DMS153 treated with DMSO at 0.1 percent for 48 hours (cell line): ENCODE results near the gene CADM4.
"Not testable (repeated sequence)": the region's sequence is repeated elsewhere in the genome, so short reads cannot be mapped to it uniquely, and the experiment has no call there.

Source experiments
- DNase-seq: peaks from one replicate; lab custom pipeline; 2025; ENCODE audit not compliant: unreplicated experiment; lab: John Stamatoyannopoulos, UW

CADM4 gene

DNA sequence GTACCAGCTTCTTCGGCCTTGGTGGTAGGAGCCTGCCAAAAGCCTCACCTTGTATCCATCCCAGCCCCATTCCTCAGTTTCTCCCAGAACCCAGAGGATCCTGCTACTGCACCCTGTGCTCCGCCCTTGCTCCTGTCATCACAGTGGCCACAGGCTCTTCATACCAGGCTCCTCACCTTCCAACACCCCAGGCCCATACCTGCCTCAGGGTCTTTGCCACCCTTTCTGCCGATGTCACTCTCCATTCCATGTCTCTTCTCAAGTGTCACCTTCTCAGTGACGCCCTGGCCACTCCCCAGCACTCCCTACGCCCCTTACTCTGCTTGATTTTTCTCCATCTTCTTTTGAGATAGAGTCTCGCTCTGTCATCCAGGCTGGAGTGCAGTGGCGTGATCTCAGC is 29.8 kb downstream of the CADM4 start:
- DNase-seq, result no peak

DNA sequence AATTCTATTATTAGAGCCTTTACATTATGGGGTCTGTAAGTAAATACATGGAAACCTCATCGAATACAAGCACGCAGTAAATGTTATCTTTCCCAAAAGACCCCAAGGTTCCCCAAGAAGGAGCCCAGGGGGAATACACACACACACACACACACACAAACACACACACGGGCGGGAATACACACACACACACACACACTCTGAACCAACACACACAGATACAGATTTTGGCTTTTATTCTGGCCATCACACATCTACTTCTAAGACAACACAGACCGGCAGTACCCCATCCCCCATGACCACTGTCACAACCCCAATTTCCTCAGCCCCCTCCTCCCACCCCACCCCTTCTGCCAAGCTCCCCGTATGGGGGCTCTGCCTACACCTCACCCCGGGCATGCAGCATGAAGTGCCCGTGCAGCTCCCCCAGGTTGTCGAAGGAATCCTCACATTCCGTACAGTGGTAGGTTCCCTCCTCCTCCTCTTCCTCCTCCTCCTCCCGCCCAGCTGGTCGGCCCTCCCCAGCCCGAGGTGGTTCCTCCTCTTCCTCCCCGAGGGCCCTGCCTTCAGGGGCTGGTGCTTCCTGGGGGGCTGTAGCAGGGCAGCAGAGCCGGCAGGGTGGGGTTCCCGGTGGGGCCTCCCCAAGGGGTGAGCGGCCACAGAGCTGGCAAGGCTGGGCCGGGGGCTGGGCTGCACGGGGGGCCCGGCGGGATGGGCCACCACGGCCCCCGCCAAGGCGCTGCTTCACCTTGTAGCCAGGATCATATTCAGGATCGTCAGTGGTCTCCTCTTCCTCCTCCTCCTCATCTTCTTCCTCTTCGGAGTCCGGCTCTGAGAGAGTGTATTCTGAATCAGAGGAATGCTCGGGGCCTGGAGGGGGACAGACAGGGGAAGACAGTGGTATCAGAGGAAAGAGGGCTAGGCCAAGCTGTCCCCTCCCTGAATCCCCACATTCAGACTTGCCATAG is 32.1 kb downstream of the CADM4 start:
- DNase-seq, result no peak

DNA sequence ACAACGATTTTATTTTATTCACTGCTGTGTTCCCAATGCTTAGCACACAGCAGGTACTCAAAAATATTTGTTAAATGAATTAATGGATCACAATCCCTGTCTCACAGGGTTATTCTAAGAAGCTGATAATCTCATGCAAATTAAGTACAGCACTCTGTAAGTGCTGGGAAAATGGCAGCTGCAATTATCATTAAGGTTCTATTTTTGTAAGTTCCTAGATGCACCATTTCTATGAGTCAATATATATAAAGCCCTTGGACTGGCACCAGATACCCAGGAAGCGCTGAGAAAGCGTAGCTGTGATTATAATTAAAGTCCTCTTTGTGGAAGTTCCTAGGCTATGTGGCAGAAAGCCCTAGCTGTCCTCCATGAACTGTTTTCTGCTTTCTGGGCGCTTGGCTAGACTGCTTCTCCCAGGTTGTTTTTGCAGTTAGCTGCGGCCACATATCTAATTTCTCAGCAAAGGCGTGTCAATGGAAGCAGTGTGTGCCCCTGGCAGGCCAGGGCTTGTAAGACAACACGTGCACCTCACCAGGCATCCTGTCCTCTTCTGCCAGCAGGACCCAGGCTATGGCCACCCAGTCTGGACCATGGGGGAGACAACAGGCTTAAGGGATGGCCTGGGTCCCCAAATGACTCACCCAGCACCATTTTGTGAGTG is 33.0 kb downstream of the CADM4 start:
- no peak for DNase-seq

DNA sequence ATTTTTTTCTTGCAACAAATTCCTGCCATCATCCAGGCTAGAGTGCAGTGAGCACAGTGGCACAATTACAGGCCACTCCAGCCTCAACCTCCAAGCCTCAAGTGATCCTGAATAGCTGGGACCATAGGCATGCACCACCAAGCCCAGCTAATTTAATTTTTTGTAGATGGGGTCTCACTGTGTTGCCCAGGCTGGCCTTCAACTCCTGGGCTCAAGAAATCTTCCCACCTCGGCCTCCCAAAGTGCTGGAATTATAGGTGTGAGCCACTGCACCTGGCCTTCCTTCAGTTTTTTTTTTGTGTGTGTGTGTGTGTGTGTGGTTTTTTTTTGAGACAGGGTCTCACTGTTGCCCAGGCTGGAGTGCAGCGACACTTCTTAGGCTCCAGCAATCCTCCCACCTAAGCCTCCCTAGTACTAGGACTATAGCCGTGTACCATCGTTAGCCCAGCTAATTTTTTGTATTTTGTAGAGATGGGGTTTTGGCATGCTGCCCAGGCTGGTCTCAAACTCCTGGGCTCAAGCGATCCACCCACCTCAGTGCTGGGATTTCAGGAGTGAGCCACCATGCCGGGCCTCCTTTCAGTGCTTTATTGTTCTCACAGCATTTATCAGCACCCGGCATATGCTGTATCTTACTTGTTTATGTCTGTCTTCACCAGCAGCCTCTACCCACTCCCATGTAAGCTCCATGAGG is 33.6 kb downstream of the CADM4 start:
- no peak for DNase-seq

DNA sequence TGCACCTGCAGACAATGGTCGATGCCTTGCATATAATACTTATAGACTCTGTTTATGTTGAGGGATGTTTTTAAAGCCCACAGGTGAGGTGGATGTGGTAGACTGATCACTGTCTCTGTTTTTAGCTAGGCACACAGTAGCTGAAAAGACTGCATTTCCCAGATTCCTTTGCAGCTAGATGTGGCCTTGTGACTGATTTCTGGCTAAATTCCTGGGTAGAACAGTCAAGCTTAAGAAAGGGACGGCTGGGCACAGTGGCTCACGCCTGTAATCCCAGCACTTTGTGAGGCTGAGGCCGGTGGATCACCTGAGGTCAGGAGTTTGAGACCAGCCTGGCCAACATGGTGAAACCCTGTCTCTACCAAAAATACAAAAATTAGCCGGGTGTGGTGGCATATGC is 39.3 kb downstream of the CADM4 start:
- not testable (repeated sequence) for DNase-seq

DNA sequence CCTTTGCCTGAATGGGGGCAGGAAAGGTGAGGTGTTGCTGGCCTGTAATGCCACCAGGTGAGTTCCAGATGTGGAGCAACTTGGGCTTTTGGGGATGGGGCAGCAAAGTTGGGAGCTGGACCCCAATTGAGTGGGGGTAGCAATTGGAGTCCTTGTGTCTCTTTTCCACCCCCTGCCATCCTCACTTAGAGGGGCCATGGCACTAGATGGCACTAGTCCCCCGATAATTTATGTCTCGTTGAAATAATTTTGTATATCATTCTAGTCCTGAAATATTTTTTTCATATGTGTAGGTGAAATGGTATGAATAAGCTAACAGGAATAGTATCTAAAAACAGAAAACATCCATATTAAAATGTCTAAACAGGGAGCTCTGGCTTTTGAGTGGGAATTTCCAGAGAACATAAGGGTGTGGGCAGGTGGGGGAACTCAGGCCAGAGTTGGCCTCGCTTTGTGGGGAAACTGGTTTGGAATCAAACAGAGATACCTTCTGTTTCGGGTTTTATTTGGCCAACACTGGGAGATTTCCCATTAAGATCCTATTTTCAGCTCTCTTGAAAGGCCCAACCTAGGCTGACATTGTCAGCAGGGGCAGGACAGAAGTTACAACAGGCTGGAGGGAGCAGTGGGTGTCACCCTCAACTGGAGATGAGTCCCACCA is 39.9 kb downstream of the CADM4 start:
- DNase-seq, result no peak

DNA sequence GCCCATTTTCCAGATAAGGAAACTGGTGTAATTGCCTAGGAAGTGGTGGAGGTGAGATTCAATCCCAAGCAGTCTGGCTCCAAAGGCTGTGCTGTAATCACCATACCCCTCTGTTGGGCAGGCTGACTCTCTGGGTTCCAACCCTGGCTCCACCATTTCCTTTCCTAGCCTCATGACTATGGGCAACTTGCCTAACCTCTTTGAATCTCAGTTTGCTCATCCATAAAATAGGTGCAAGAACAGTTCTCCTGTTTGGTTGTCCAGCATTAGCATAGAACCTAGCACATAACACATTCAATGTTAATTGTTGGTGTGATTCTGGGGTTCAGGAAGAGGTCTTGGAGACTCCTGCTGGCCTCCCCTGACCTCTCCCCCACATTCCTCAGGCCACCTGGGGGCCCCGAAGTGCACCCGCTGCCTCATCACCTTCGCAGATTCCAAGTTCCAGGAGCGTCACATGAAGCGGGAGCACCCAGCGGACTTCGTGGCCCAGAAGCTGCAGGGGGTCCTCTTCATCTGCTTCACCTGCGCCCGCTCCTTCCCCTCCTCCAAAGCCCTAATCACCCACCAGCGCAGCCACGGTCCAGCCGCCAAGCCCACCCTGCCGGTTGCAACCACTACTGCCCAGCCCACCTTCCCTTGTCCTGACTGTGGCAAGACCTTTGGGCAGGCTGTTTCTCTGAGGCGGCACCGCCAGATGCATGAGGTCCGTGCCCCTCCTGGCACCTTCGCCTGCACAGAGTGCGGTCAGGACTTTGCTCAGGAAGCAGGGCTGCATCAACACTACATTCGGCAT is 41.0 kb downstream of the CADM4 start:
- DNase-seq, result no peak

DNA sequence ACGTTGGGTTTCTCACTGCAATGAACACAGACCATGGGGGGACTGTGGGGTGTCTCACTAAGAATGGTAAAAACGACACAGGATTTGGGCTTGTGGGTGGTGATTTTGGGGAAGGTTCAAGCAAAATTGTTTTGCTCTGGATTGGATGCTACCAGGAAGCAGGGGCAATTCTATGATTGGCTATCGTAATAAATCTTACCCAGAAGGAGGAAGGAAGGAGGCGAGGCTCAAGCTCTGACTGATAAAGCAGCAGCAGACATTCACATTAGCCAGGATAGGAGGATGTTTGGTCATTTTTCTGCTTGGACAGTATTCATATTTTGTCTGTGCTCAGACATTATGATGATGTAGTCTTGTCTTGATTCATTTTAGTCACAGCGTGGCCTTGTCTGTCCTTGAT is 41.8 kb downstream of the CADM4 start:
- no peak for DNase-seq

DNA sequence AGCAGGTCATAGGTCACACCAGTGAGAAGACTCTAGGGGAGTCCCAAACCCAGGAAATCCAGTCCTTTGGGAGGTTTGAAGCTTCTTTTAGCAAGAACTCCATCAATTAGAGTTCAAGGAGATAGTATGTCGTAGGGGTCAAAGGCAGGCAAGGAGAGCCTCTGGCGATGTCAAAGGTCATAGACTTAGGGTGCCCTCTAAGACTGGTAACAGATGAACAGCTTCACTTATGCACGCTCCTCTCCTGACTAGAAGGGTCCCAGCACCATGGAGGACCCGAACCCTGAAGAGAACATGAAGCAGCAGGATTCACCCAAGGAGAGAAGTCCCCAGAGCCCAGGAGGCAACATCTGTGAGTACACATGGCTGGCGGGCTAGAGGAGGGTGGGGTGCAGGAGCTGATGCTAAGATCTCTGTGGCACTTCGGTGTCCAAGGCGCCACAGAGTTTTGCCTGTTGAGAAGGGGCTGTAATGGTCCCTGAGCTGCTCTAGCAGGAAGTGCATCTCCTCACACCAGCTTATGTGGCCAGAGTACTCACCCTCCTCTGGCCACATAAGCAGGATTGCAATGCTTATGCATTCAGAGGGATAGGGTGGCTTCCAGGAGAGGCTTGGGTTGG is 42.7 kb downstream of the CADM4 start:
- DNase-seq, result no peak

DNA sequence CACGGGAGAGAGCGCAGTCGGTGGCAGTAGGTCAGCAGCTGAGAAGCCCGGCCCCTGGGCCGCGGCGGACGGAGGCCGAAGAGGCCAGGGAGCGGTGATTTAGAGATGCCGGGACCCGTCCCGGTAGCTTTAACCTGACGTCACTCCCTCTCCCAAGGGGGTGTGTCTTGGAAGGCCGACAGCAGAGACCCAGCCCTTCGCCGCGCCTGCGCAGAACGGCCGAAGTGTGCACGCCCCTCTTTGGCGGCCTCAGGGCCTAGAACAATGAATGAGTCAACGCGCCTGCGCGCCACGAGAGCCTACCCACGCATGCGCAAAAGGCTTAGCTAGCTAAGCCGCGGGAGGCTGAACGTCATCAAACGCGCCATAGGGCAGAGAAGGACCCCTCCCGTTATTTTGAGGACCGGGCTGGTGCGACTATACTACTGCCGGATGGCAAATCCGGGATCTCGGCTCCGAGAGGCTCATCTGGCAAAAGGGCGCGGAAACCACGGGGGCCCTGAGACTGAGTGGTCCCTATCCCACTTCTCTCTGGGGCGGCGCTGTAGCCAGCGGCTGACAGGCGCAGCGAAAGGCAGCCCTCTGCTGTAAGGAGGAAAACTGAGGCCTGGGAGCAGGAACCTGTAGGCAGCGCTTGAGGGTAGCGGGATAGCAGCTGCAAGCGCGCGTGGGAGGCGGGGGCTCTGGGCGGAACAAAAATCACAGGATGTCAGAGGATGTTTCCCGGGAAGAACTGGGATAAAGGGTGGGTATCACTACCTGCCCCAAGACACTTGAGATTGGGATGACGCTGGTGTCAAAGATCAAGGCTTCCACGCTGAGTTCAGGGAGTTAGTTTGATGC is 43.4 kb downstream of the CADM4 start, which contains the start of the genes IRGQ and ZNF576:
Gene IRGQ (minus strand): TSS at position 136 of the 843 bp plus-strand sequence. CDS start 796 bp downstream, outside the sequence.
Gene ZNF576 (plus strand): TSS at position 597 of the 843 bp plus-strand sequence. CDS start 514 bp downstream, outside the sequence.
- DNase-seq, result peak; percentile 98

DNA sequence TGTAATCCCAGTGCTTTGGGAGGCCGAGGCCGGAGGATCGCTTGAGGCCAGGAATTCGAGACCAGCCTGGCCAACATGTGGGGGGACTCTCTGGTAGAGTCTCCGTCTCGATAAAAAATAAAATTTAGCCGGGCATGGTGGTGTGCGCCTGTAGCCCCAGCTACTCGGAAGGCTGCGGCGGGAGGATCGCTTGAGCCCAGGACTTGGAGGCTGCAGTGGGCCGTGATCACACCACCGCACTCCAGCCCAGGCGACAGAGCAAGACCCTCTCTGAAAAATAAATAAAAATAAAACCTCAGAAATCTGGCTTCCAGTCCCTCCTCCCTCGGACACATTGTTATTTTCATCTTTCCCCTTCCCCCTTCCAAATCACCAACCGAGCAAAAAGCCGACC is 44.0 kb downstream of the CADM4 start:
- DNase-seq, result no peak

DNA sequence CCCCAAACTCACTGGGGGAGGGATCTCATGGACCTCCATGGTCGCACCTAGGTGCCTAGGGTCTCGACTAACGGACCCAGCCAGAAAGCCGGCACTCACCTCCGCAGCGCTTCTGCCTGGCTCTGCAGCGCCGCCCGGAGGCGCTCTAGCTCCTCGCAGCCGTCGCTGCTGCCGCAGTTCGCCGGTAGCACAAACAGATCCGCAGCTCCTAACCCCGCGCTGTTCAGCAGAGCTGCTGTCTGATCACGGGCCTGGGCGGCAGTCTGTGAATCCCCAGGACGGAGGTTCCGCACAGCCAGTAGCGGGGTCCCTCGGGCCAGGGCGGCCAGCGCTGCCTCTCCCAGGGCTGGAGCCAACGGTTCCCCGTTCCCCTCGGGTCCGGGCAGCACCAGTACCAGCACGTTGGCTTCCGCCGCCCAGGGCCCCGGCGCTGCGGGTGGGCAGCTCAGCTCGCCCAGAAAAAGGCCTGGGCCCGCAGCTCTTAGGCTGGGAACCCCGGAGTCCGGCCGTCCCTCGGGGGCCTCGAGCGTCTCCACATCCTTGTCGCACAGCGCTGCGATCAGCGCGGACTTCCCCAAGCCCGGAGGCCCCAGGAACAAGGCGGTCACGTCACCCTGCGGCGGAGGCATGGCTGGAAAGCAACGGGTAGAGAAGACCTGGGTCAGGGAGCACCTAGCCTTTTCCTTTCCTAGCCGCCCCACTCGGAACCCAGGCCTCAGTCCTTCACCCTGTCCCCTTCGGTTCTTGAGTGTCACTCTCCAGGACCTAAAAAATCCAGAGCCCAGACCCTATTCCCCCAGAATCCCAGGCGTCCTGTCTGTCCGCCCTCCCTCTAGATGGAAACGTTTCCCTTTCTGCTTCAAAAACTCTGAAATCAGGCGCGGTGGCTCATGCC is 44.7 kb downstream of the CADM4 start:
- DNase-seq, result peak; percentile 61

DNA sequence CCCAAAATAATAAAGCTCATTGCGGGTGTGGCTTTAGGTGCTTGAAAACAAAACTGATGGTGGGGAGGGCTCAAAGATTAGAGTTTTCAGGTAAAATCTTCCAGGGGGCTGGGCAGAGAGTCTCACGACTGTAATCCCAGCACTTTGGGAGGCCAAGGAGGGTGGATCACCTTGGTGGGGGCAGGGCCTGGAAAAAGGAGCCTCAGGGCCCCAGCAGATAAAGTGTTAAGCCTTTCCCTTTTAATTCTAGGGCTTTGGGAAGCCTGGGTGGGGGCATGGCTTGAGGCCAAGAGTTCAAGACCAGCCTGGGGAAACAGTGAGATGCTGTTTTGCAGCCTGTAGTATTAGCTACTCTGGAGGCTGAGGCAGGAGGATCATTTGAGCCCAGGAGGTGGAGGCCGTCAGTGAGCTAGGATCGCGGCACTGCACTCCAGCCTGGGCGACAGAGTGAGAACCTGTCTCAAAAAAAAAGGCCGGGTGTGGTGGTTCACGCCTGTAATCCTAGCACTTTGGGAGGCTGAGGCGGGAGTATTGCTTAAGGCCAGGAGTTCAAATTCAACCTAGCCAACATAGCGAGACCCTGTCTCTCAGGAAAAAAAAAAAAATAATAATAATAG is 45.5 kb downstream of the CADM4 start:
- no peak for DNase-seq

DNA sequence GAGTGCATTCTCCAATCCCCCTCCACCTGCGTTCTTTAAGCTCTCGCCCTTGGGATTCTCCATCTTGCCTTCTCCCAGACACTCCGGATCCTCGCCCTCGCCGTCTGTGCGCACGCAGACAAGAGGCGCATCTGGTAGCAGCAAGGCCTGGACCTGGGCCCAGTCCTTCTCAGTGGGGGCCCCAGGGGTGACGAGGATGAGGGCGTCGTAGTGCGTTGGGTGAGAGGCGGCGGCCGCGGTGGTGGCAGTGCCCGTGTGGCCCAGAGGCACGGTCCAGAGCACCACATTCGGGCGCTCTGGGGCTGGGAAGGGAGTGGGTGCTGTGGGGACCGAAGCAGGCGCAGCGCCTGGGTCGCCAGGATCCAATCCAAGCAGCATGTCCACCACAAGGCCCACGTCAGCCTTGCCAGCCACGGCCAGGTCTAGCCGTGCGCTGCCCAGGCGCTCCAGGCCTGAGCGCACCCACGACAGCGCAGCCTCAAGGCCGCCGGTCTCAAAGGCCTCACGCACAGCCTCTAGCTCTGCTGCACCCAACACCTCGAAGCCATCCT is 46.8 kb downstream of the CADM4 start:
- DNase-seq, result no peak

DNA sequence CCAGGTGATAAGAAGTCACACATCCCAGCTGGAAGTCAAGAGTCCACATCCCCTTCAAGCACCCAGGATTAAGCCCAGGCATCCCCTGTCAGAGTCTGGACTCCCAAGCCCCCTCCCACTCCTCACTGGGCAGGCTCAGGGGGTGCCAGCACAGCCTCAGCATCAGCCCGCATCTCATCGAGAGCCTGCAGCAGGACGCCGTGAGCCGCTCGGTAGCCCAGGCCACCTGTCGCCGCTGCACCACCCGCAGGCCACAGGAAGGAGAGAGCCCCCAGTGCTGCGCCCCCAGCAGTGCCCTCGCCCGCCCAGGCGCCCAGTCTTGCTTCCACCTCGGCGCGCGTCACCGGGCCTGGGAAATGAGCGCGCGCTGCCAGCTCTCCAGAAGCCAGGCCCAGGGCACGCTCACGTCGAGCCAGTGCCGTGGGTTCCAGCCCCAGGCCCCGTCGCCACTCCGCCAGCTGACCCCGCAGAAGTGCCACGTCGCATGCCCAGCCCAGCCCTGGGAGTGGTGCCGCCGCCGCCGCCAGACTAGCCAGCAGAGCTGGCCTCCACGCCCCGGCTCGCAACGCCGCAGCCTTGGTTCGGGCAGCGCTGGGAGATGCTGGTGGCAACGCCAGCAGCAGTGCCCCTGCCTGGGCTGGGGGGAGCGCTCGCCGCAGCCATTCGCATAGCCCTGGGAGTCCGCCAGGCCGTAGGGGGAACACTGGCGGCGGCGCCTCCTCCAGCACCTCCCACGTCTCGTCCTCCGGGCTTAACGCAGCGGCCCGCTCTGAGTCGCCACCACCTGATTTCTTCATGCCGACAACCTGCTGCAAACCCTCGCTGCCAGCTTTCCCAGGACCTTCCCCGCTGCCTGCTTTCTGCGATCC is 47.5 kb downstream of the CADM4 start:
- no peak for DNase-seq

DNA sequence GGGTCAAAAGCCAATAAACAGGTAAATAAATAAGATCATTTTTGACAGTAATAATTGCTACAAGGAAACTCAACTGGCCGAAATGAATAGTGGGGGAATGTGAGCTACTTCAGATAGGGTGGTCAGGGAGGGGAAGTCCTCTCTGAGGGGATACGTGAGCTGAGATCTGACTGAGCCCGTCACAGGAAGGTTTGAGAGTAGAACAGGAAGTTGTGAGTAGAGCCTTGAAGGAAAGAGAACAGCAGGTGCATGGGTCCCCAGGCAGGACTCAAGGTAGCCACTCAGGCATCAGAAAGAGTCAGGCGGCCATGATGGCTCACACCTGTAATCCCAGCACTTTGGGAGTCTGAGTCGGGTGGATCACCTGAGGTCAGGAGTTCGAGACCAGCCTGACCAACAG is 50.0 kb downstream of the CADM4 start:
- no peak for DNase-seq
